ENCODE data around the gene SUMO2. TPM values are rescaled to one million over a fixed set of nuclear protein-coding genes. Genes with fewer than 3 reads are reported as not detected.
A peak's percentile ranks its signal among the peaks of the same experiment; 100 is the strongest.

Gene SUMO2
- total RNA-seq, 1 experiment from 2014 or later = 650 TPM

GRCh38 chr17:75205037-75205792 lies 22.5 kb upstream of the SUMO2 start, which contains the start of gene NUP85:
NUP85 (plus strand) TSS chr17:75205679; CDS start chr17:75205762, 83 bp downstream.
- Mint-ChIP-seq H3K9me3 (no peaks in the 10 kb centered on the region), H3K27me3 (ENCODE audit: low read depth) (no peaks in the 10 kb centered on the region)
- CTCF ChIA-PET = interaction anchor here (0.5 to 4.9 kb wide), 15 partner anchors 13 to 545 kb away, joined by 3 to 39 read pairs (median 3); partner anchors contain the start of genes CDR2L, MIF4GD, SLC16A5 and USH1G
- TF ChIP-seq, protein P1, sequence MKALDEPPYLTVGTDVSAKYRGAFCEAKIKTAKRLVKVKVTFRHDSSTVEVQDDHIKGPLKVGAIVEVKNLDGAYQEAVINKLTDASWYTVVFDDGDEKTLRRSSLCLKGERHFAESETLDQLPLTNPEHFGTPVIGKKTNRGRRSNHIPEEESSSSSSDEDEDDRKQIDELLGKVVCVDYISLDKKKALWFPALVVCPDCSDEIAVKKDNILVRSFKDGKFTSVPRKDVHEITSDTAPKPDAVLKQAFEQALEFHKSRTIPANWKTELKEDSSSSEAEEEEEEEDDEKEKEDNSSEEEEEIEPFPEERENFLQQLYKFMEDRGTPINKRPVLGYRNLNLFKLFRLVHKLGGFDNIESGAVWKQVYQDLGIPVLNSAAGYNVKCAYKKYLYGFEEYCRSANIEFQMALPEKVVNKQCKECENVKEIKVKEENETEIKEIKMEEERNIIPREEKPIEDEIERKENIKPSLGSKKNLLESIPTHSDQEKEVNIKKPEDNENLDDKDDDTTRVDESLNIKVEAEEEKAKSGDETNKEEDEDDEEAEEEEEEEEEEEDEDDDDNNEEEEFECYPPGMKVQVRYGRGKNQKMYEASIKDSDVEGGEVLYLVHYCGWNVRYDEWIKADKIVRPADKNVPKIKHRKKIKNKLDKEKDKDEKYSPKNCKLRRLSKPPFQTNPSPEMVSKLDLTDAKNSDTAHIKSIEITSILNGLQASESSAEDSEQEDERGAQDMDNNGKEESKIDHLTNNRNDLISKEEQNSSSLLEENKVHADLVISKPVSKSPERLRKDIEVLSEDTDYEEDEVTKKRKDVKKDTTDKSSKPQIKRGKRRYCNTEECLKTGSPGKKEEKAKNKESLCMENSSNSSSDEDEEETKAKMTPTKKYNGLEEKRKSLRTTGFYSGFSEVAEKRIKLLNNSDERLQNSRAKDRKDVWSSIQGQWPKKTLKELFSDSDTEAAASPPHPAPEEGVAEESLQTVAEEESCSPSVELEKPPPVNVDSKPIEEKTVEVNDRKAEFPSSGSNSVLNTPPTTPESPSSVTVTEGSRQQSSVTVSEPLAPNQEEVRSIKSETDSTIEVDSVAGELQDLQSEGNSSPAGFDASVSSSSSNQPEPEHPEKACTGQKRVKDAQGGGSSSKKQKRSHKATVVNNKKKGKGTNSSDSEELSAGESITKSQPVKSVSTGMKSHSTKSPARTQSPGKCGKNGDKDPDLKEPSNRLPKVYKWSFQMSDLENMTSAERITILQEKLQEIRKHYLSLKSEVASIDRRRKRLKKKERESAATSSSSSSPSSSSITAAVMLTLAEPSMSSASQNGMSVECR (CRISPR knock-in tag; IDR thresholded peaks at IDR 0.05; ENCODE audit: borderline replicate concordance) = peak; percentile 79; the same call in 1 of the 2 replicates
- TF ChIP-seq, protein P2, sequence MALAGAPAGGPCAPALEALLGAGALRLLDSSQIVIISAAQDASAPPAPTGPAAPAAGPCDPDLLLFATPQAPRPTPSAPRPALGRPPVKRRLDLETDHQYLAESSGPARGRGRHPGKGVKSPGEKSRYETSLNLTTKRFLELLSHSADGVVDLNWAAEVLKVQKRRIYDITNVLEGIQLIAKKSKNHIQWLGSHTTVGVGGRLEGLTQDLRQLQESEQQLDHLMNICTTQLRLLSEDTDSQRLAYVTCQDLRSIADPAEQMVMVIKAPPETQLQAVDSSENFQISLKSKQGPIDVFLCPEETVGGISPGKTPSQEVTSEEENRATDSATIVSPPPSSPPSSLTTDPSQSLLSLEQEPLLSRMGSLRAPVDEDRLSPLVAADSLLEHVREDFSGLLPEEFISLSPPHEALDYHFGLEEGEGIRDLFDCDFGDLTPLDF (CRISPR knock-in tag; IDR thresholded peaks at IDR 0.05) = peak; percentile 8; the same call in 1 of the 2 replicates
- TF ChIP-seq GABPB1 (CRISPR knock-in tag; IDR thresholded peaks at IDR 0.05) (peak; percentile 75; the same call in 1 of the 2 replicates), SMAD3 (CRISPR knock-in tag; IDR thresholded peaks at IDR 0.05; ENCODE audit: borderline replicate concordance) (peak; percentile 43; the same call in 1 of the 2 replicates), FOXK1 (CRISPR knock-in tag; IDR thresholded peaks at IDR 0.05) (peak; percentile 88), ZNF232 (CRISPR knock-in tag; IDR thresholded peaks at IDR 0.05) (0 out of 2 replicates have a peak, but pooled peaks have one; percentile 52), CREB1 (CRISPR knock-in tag; IDR thresholded peaks at IDR 0.05) (no peak), ETV6 (CRISPR knock-in tag; IDR thresholded peaks at IDR 0.05) (peak; percentile 19; the same call in 1 of the 2 replicates), RELA (CRISPR knock-in tag; IDR thresholded peaks at IDR 0.05; ENCODE audit: borderline replicate concordance) (0 out of 2 replicates have a peak, but pooled peaks have one; percentile 46), E2F4 (CRISPR knock-in tag; IDR thresholded peaks at IDR 0.05; ENCODE audit: borderline replicate concordance, low read depth) (0 out of 2 replicates have a peak, but pooled peaks have one; percentile 18), ATF1 (CRISPR knock-in tag; IDR thresholded peaks at IDR 0.05) (peak; percentile 54; the same call in 1 of the 2 replicates), ZMAT4 (CRISPR knock-in tag; IDR thresholded peaks at IDR 0.05) (no peak), TEAD4 (CRISPR knock-in tag; IDR thresholded peaks at IDR 0.05) (no peak), CDX4 (CRISPR knock-in tag; IDR thresholded peaks at IDR 0.05; ENCODE audit: borderline replicate concordance) (no peak)
- TF ChIP-seq, protein P3, sequence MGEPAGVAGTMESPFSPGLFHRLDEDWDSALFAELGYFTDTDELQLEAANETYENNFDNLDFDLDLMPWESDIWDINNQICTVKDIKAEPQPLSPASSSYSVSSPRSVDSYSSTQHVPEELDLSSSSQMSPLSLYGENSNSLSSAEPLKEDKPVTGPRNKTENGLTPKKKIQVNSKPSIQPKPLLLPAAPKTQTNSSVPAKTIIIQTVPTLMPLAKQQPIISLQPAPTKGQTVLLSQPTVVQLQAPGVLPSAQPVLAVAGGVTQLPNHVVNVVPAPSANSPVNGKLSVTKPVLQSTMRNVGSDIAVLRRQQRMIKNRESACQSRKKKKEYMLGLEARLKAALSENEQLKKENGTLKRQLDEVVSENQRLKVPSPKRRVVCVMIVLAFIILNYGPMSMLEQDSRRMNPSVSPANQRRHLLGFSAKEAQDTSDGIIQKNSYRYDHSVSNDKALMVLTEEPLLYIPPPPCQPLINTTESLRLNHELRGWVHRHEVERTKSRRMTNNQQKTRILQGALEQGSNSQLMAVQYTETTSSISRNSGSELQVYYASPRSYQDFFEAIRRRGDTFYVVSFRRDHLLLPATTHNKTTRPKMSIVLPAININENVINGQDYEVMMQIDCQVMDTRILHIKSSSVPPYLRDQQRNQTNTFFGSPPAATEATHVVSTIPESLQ (CRISPR knock-in tag; IDR thresholded peaks at IDR 0.05) = no peak
- TF ChIP-seq, protein P4, sequence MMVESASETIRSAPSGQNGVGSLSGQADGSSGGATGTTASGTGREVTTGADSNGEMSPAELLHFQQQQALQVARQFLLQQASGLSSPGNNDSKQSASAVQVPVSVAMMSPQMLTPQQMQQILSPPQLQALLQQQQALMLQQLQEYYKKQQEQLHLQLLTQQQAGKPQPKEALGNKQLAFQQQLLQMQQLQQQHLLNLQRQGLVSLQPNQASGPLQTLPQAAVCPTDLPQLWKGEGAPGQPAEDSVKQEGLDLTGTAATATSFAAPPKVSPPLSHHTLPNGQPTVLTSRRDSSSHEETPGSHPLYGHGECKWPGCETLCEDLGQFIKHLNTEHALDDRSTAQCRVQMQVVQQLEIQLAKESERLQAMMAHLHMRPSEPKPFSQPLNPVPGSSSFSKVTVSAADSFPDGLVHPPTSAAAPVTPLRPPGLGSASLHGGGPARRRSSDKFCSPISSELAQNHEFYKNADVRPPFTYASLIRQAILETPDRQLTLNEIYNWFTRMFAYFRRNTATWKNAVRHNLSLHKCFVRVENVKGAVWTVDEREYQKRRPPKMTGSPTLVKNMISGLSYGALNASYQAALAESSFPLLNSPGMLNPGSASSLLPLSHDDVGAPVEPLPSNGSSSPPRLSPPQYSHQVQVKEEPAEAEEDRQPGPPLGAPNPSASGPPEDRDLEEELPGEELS (CRISPR knock-in tag; IDR thresholded peaks at IDR 0.05) = peak; percentile 38; the same call in 1 of the 2 replicates
- TF ChIP-seq, protein P5, sequence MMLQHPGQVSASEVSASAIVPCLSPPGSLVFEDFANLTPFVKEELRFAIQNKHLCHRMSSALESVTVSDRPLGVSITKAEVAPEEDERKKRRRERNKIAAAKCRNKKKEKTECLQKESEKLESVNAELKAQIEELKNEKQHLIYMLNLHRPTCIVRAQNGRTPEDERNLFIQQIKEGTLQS (CRISPR knock-in tag; conservative IDR thresholded peaks at IDR 0.05) = no peak
- TF ChIP-seq, protein P6, sequence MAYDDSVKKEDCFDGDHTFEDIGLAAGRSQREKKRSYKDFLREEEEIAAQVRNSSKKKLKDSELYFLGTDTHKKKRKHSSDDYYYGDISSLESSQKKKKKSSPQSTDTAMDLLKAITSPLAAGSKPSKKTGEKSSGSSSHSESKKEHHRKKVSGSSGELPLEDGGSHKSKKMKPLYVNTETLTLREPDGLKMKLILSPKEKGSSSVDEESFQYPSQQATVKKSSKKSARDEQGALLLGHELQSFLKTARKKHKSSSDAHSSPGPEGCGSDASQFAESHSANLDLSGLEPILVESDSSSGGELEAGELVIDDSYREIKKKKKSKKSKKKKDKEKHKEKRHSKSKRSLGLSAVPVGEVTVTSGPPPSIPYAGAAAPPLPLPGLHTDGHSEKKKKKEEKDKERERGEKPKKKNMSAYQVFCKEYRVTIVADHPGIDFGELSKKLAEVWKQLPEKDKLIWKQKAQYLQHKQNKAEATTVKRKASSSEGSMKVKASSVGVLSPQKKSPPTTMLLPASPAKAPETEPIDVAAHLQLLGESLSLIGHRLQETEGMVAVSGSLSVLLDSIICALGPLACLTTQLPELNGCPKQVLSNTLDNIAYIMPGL (CRISPR knock-in tag; IDR thresholded peaks at IDR 0.05) = peak; percentile 83
- TF ChIP-seq, protein P7, sequence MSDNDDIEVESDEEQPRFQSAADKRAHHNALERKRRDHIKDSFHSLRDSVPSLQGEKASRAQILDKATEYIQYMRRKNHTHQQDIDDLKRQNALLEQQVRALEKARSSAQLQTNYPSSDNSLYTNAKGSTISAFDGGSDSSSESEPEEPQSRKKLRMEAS (CRISPR knock-in tag; IDR thresholded peaks at IDR 0.05) = peak; percentile 91

More at GRCh38 chr17:75205037-75205792, 22.5 kb upstream of the SUMO2 start, which contains the start of gene NUP85:
- Mint-ChIP-seq H3K36me3 (peaks cover 17% of the 10 kb centered on the region), H3K27ac (peak within 1 kb of the TSS; percentile 100), H3K4me1 (peaks cover 14% of the 10 kb centered on the region), H3K4me3 (peak within 1 kb of the TSS; percentile 92)
- ATAC-seq = peak; percentile 89
- peak; percentile 95 for DNase-seq (ENCODE audit: low spot score)
- POLR2A ChIA-PET = interaction anchor here (0.6 to 1.9 kb wide), 10 partner anchors 9 to 687 kb away, joined by 3 to 6 read pairs (median 4); partner anchors contain the start of gene JPT1
